ENCODE results near the gene HLA-DQA1. TPM values are rescaled to one million over a fixed set of nuclear protein-coding genes. Genes with fewer than 3 reads are reported as not detected.

HLA-DQA1 gene
- total RNA-seq, 4 donors from 2014 or later, result 8.6 to 21.3 (median 11.5) TPM

DNA sequence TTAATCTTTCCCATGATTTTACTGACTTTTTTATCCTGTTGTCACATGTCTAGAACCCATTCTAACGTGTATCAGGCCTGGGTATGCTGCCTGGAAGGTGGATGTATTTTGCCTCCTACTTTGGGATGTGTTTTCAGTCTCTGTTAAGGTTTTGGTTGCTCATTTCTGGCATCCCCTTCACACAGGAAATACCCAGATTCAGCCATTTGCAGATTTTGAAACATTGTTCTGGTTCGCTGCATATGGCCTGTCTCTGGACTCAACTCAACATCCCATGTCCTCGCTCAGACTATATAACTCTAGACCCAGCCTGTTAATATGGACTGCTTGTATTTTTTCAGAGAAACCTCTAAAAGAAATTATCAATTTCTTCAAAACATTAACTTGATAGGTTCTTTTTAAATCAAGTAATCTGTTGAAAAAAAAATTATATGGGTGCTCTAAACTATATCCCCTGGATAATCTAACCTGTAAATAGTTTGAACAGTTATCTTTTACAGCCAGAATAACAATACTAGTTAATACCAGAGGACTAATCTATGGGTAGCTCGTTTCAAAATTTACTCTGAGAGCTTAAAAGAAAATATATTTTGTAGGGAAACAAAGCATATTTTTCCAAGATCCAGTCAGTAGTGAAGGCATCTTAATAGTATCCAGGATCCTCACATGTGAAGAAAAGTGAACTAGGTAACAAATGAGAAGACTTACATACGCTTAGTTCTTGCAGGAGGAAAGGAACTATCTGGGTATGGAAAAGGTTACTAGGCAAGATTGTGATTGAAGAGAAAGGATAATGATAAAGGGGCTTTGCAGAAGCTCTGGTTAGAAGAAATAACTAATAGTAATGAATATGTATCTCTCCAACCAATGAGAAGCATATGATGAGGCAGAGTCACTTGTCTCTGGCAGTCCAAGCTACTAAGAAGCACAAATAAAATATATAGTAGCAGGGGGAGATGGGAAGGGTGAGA lies 52.6 kb downstream of the HLA-DQA1 start:
- H3K9me3 ChIP-seq, result no peaks in the 10 kb centered on the region
- DNase-seq (ENCODE audit: low spot score in 2 of 2), result no peak
- H3K27me3 ChIP-seq, result peaks cover 15% of the 10 kb centered on the region
- WGBS, result 57% methylated on average over 5 of the region's 5 CpGs
- H3K4me1 ChIP-seq, result no peaks in the 10 kb centered on the region
- no peak overlapping the region for H3K4me3 ChIP-seq
- H3K36me3 ChIP-seq, result no peaks in the 10 kb centered on the region
- H3K27ac ChIP-seq, result no peak overlapping the region
- TF ChIP-seq EP300 (IDR thresholded peaks at IDR 0.05) (no peak), POLR2AphosphoS5 (IDR thresholded peaks at IDR 0.05) (no peak), POLR2A (IDR thresholded peaks at IDR 0.05) (no peak)
- TF ChIP-seq, protein P1, sequence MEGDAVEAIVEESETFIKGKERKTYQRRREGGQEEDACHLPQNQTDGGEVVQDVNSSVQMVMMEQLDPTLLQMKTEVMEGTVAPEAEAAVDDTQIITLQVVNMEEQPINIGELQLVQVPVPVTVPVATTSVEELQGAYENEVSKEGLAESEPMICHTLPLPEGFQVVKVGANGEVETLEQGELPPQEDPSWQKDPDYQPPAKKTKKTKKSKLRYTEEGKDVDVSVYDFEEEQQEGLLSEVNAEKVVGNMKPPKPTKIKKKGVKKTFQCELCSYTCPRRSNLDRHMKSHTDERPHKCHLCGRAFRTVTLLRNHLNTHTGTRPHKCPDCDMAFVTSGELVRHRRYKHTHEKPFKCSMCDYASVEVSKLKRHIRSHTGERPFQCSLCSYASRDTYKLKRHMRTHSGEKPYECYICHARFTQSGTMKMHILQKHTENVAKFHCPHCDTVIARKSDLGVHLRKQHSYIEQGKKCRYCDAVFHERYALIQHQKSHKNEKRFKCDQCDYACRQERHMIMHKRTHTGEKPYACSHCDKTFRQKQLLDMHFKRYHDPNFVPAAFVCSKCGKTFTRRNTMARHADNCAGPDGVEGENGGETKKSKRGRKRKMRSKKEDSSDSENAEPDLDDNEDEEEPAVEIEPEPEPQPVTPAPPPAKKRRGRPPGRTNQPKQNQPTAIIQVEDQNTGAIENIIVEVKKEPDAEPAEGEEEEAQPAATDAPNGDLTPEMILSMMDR (IDR thresholded peaks at IDR 0.05), result no peak

DNA sequence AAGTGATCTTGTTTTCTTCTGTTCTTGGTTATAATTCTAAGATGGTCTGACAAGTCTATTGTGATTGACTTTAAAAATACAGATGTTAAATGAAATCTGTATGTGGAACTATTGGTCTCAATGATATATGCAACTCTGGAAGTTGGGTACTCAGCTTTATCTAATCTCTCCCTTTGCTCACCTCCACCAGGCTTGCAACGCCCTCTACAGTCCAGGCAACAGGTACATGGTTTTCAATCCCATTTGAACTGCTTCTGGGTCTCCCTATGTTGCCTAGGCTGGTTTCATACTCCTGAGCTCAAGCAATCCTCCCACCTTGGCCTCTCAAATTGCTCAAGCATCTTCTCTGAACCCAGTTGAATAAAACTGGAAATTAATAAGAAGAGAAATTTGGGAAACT lies 54.8 kb downstream of the HLA-DQA1 start:
- Histone ChIP-seq H3K9me3 (no peaks in the 10 kb centered on the region), H3K4me3 (no peak overlapping the region), H3K36me3 (no peaks in the 10 kb centered on the region), H3K27me3 (peaks cover 27% of the 10 kb centered on the region), H3K4me1 (no peaks in the 10 kb centered on the region), H3K27ac (no peak overlapping the region)
- DNase-seq (ENCODE audit: low spot score in 2 of 2), result no peak
- 0% methylated on average over 1 of the region's 1 CpG for WGBS
- no peak for TF ChIP-seq POLR2A (IDR thresholded peaks at IDR 0.05)
- TF ChIP-seq EP300 (IDR thresholded peaks at IDR 0.05), result no peak
- TF ChIP-seq, protein P1 (IDR thresholded peaks at IDR 0.05), result peak in 1 of 2 donors; percentile 30
- no peak for TF ChIP-seq POLR2AphosphoS5 (IDR thresholded peaks at IDR 0.05)

Other genes starting within 250 kb of the HLA-DQA1 start
- gene BTNL2, start 230.2 kb upstream of the HLA-DQA1 start, total RNA-seq, result not detected
- 100 to 1,000 TPM; 126 to 261 (median 220) TPM for gene HLA-DRA, start 197.5 kb upstream of the HLA-DQA1 start, total RNA-seq
- gene HLA-DRB5, start 107.1 kb upstream of the HLA-DQA1 start, total RNA-seq, result 10 to 100 TPM in 1 of 4 donors, 1 to 10 TPM in 1, not detected in 2; 1.3 to 36.0 TPM
- gene HLA-DRB1, start 47.6 kb upstream of the HLA-DQA1 start, total RNA-seq, result 10 to 100 TPM; 28.0 to 39.3 (median 37.0) TPM
- gene HLA-DQB1, start 29.3 kb downstream of the HLA-DQA1 start, total RNA-seq, result 1 to 10 TPM; 1.6 to 9.4 (median 3.7) TPM
- 10 to 100 TPM in 1 of 4 donors, 1 to 10 TPM in 3; 2.8 to 12.5 (median 5.5) TPM for gene HLA-DQA2, start 104.0 kb downstream of the HLA-DQA1 start, total RNA-seq
- 10 to 100 TPM; 60.4 to 97.2 (median 80.9) TPM for gene HLA-DQB2, start 126.1 kb downstream of the HLA-DQA1 start, total RNA-seq
- gene HLA-DOB, start 179.6 kb downstream of the HLA-DQA1 start, total RNA-seq, result 1 to 10 TPM; 1.6 to 5.1 (median 2.7) TPM
- gene TAP2, start 201.3 kb downstream of the HLA-DQA1 start, total RNA-seq, result 10 to 100 TPM; 17.7 to 20.8 (median 20.1) TPM
- gene PSMB8, start 206.6 kb downstream of the HLA-DQA1 start, total RNA-seq, result 10 to 100 TPM; 43.6 to 62.7 (median 49.0) TPM
- gene TAP1, start 216.3 kb downstream of the HLA-DQA1 start, total RNA-seq, result 100 to 1,000 TPM in 2 of 4 donors, 10 to 100 TPM in 2; 90.7 to 126 (median 101) TPM
- 10 to 100 TPM; 12.6 to 35.8 (median 19.1) TPM for gene PSMB9, start 216.8 kb downstream of the HLA-DQA1 start, total RNA-seq

Measured in suprapubic skin (tissue), 4 donors.